ENCODE measurements around the gene TENT4A.
"Not testable (repeated sequence)": the region's sequence is repeated elsewhere in the genome, so short reads cannot be mapped to it uniquely, and the experiment has no call there.

TENT4A gene

GRCh38 chr5:6773342-6774035 is 60.3 kb downstream of the TENT4A start:
- H3K27ac ChIP-seq: no peak overlapping the region
- no peak overlapping the region for H3K4me2 ChIP-seq (ENCODE audit: low read length)
- no peaks in the 10 kb centered on the region for H3K36me3 ChIP-seq (ENCODE audit: control insufficient read depth, insufficient read depth, low read length)
- no peaks in the 10 kb centered on the region for H3K9me3 ChIP-seq (ENCODE audit: control insufficient read depth, low read length)
- no peak for TF ChIP-seq CTCF (IDR thresholded peaks at IDR 0.05)
- H3K9ac ChIP-seq: no peak overlapping the region
- H3K79me2 ChIP-seq: no peaks in the 10 kb centered on the region
- H3K27me3 ChIP-seq (ENCODE audit: control insufficient read depth, insufficient read depth, low read length): no peaks in the 10 kb centered on the region
- no peak overlapping the region for H3K4me3 ChIP-seq (ENCODE audit: low read depth, low read length)
- no peaks in the 10 kb centered on the region for H3K4me1 ChIP-seq
- no peak overlapping the region for H2AFZ ChIP-seq

GRCh38 chr5:6774207-6774606 is 61.0 kb downstream of the TENT4A start:
- H3K27ac ChIP-seq; H3K4me1 ChIP-seq; H3K4me3 ChIP-seq (ENCODE audit: low read depth, low read length); H3K36me3 ChIP-seq (ENCODE audit: control insufficient read depth, insufficient read depth, low read length); H3K9ac ChIP-seq; H3K27me3 ChIP-seq (ENCODE audit: control insufficient read depth, insufficient read depth, low read length); H3K79me2 ChIP-seq; H3K4me2 ChIP-seq (ENCODE audit: low read length); H2AFZ ChIP-seq; H3K9me3 ChIP-seq (ENCODE audit: control insufficient read depth, low read length): not testable (repeated sequence)

GRCh38 chr5:6774721-6775204 is 61.5 kb downstream of the TENT4A start:
- Histone ChIP-seq H3K36me3 (ENCODE audit: control insufficient read depth, insufficient read depth, low read length) (no peaks in the 10 kb centered on the region), H3K4me1 (no peaks in the 10 kb centered on the region), H3K79me2 (no peaks in the 10 kb centered on the region), H3K4me2 (ENCODE audit: low read length) (no peak overlapping the region), H3K9me3 (ENCODE audit: control insufficient read depth, low read length) (no peaks in the 10 kb centered on the region), H3K4me3 (ENCODE audit: low read depth, low read length) (no peak overlapping the region), H2AFZ (no peak overlapping the region), H3K27me3 (ENCODE audit: control insufficient read depth, insufficient read depth, low read length) (no peaks in the 10 kb centered on the region), H3K27ac (no peak overlapping the region), H3K9ac (no peak overlapping the region)
- no peak for TF ChIP-seq CTCF (IDR thresholded peaks at IDR 0.05)

GRCh38 chr5:6775571-6775970 is 62.3 kb downstream of the TENT4A start:
- Histone ChIP-seq H3K4me3 (ENCODE audit: low read depth, low read length) (no peak overlapping the region), H3K4me2 (ENCODE audit: low read length) (no peak overlapping the region), H3K27me3 (ENCODE audit: control insufficient read depth, insufficient read depth, low read length) (no peaks in the 10 kb centered on the region), H3K9ac (no peak overlapping the region), H3K9me3 (ENCODE audit: control insufficient read depth, low read length) (no peaks in the 10 kb centered on the region), H3K36me3 (ENCODE audit: control insufficient read depth, insufficient read depth, low read length) (no peaks in the 10 kb centered on the region), H3K27ac (no peak overlapping the region), H3K4me1 (no peaks in the 10 kb centered on the region), H2AFZ (no peak overlapping the region), H3K79me2 (no peaks in the 10 kb centered on the region)
- no peak for TF ChIP-seq CTCF (IDR thresholded peaks at IDR 0.05)

GRCh38 chr5:6780802-6781391 is 67.7 kb downstream of the TENT4A start:
- no peaks in the 10 kb centered on the region for H3K36me3 ChIP-seq (ENCODE audit: control insufficient read depth, insufficient read depth, low read length)
- TF ChIP-seq CTCF (IDR thresholded peaks at IDR 0.05): peak; percentile 23
- no peak overlapping the region for H2AFZ ChIP-seq
- H3K79me2 ChIP-seq: no peaks in the 10 kb centered on the region
- no peak overlapping the region for H3K4me3 ChIP-seq (ENCODE audit: low read depth, low read length)
- no peaks in the 10 kb centered on the region for H3K9me3 ChIP-seq (ENCODE audit: control insufficient read depth, low read length)
- H3K4me2 ChIP-seq (ENCODE audit: low read length): no peak overlapping the region
- no peak overlapping the region for H3K9ac ChIP-seq
- no peak overlapping the region for H3K27ac ChIP-seq
- no peaks in the 10 kb centered on the region for H3K4me1 ChIP-seq
- no peaks in the 10 kb centered on the region for H3K27me3 ChIP-seq (ENCODE audit: control insufficient read depth, insufficient read depth, low read length)

All from parathyroid adenoma (tissue), 2 donors.